Measurements from ENCODE around the gene RPS18.
A peak's percentile ranks its signal among the peaks of the same experiment; 100 is the strongest.
"Not testable (repeated sequence)": the region's sequence is repeated elsewhere in the genome, so short reads cannot be mapped to it uniquely, and the experiment has no call there.

Gene RPS18

GRCh38 chr6:33272275-33273128 is 627 bp downstream of the RPS18 start:
- DNase-seq (ENCODE audit: extremely low read depth in 1 of 2, low read depth in 1 of 2): no peak

GRCh38 chr6:33273129-33273923 is 1.5 kb downstream of the RPS18 start:
- DNase-seq (ENCODE audit: extremely low read depth in 1 of 2, low read depth in 1 of 2): no peak

- DNase-seq (ENCODE audit: extremely low read depth in 1 of 2, low read depth in 1 of 2): no peak
Observed at GRCh38 chr6:33273924-33274902, 2.3 kb downstream of the RPS18 start.

GRCh38 chr6:33275795-33276580 is 4.1 kb downstream of the RPS18 start:
- not testable (repeated sequence) for DNase-seq (ENCODE audit: extremely low read depth in 1 of 2, low read depth in 1 of 2)

- DNase-seq (ENCODE audit: extremely low read depth in 1 of 2, low read depth in 1 of 2): no peak
Observed at GRCh38 chr6:33276581-33276863, 4.6 kb downstream of the RPS18 start.

GRCh38 chr6:33276864-33277662 is 5.2 kb downstream of the RPS18 start, which contains the start of gene B3GALT4:
B3GALT4 (plus strand) TSS chr6:33277123; CDS start chr6:33277420, 297 bp downstream.
- peak in 1 of 2 donors; percentile 52 for DNase-seq (ENCODE audit: extremely low read depth in 1 of 2, low read depth in 1 of 2)

GRCh38 chr6:33277663-33278391 is 6.0 kb downstream of the RPS18 start:
- DNase-seq (ENCODE audit: extremely low read depth in 1 of 2, low read depth in 1 of 2): no peak

- DNase-seq (ENCODE audit: extremely low read depth in 1 of 2, low read depth in 1 of 2): no peak
Observed at GRCh38 chr6:33278392-33278741, 6.5 kb downstream of the RPS18 start.

GRCh38 chr6:33278810-33279209 is 6.9 kb downstream of the RPS18 start:
- DNase-seq (ENCODE audit: extremely low read depth in 1 of 2, low read depth in 1 of 2): no peak

- no peak for DNase-seq (ENCODE audit: extremely low read depth in 1 of 2, low read depth in 1 of 2)
Observed at GRCh38 chr6:33279257-33279695, 7.4 kb downstream of the RPS18 start.

- DNase-seq (ENCODE audit: extremely low read depth in 1 of 2, low read depth in 1 of 2): no peak
Observed at GRCh38 chr6:33279971-33280511, 8.2 kb downstream of the RPS18 start.

- DNase-seq (ENCODE audit: extremely low read depth in 1 of 2, low read depth in 1 of 2): no peak
Observed at GRCh38 chr6:33280539-33280938, 8.7 kb downstream of the RPS18 start.

- DNase-seq (ENCODE audit: extremely low read depth in 1 of 2, low read depth in 1 of 2): not testable (repeated sequence)
Observed at GRCh38 chr6:33285214-33285613, 13.3 kb downstream of the RPS18 start.

- no peak for DNase-seq (ENCODE audit: extremely low read depth in 1 of 2, low read depth in 1 of 2)
Observed at GRCh38 chr6:33286946-33287914, 15.4 kb downstream of the RPS18 start.

GRCh38 chr6:33288141-33288920 is 16.5 kb downstream of the RPS18 start:
- DNase-seq (ENCODE audit: extremely low read depth in 1 of 2, low read depth in 1 of 2): no peak

Measured in activated CD8-positive, alpha-beta memory T cell treated with anti-CD3 and anti-CD28 coated beads for 1 hour (primary cell).